ENCODE measurements around the gene STK39.

- TF ChIP-seq CTCF (IDR thresholded peaks at IDR 0.05; ENCODE audit: insufficient read depth, low read length) (no peak), REST (IDR thresholded peaks at IDR 0.05; ENCODE audit: insufficient replicate concordance, low read depth) (no peak), POLR2AphosphoS5 (IDR thresholded peaks at IDR 0.05; ENCODE audit: low read depth) (no peak), GABPA (IDR thresholded peaks at IDR 0.05; ENCODE audit: low read depth) (no peak), SPI1 (IDR thresholded peaks at IDR 0.05; ENCODE audit: borderline replicate concordance, low read depth) (no peak)
These were observed 9.1 kb upstream of the STK39 start for GRCh38 chr2:168256448-168256847.

All from HL-60 (cell line).